Measurements from ENCODE around the gene DNAJA4.

The DNAJA4 gene

GRCh38 chr15:78234515-78235040, 29.8 kb upstream of the DNAJA4 start, which contains the start of gene ACSBG1:
Gene ACSBG1, minus strand, starts transcription at chr15:78234565. Its CDS starts 64 bp downstream, at chr15:78234501.
- no peak for DNase-seq (ENCODE audit: low spot score)
- TF ChIP-seq, protein P1, sequence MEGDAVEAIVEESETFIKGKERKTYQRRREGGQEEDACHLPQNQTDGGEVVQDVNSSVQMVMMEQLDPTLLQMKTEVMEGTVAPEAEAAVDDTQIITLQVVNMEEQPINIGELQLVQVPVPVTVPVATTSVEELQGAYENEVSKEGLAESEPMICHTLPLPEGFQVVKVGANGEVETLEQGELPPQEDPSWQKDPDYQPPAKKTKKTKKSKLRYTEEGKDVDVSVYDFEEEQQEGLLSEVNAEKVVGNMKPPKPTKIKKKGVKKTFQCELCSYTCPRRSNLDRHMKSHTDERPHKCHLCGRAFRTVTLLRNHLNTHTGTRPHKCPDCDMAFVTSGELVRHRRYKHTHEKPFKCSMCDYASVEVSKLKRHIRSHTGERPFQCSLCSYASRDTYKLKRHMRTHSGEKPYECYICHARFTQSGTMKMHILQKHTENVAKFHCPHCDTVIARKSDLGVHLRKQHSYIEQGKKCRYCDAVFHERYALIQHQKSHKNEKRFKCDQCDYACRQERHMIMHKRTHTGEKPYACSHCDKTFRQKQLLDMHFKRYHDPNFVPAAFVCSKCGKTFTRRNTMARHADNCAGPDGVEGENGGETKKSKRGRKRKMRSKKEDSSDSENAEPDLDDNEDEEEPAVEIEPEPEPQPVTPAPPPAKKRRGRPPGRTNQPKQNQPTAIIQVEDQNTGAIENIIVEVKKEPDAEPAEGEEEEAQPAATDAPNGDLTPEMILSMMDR (IDR thresholded peaks at IDR 0.05; ENCODE audit: extremely low read depth, insufficient read depth, missing control alignments): no peak
- in situ Hi-C loops (cut with MboI; ENCODE audit: low pct_unique_long_range_greater_than_20kb, low sequenced_read_pairs, unreplicated experiment): loop anchor here (25.0 kb wide), 1 partner anchor 272 kb away; no protein-coding TSS in a partner anchor

DNA sequence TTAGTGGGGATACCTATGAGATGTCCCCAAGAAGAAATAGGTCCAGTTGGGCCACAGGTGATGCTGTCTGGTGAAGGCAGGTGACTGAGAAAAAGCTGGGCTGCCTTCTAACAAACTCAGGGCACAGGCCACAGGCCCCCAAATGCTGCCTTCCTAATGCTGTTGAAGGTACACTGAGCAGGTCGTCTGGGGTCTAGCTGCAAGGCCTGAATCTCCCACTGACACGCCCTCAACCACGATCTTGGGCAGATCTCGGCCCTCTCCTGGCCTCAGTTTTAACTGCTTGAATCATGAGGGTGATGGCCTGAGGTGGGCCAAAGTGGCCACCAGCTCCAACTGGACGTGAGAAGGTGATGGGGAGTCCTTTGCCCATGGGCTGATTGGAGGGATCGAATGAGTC, 27.9 kb upstream of the DNAJA4 start:
- in situ Hi-C loops (cut with MboI; ENCODE audit: low pct_unique_long_range_greater_than_20kb, low sequenced_read_pairs, unreplicated experiment): loop anchor here (25.0 kb wide), 1 partner anchor 274 kb away; no protein-coding TSS in a partner anchor

GRCh38 chr15:78237146-78237545, 27.2 kb upstream of the DNAJA4 start:
- DNase-seq (ENCODE audit: low spot score): no peak
- TF ChIP-seq, protein P1 (IDR thresholded peaks at IDR 0.05; ENCODE audit: extremely low read depth, insufficient read depth, missing control alignments): no peak
- in situ Hi-C loops (cut with MboI; ENCODE audit: low pct_unique_long_range_greater_than_20kb, low sequenced_read_pairs, unreplicated experiment): loop anchor here (25.0 kb wide), 1 partner anchor 275 kb away; no protein-coding TSS in a partner anchor

More for the DNA sequence above, 27.9 kb upstream of the DNAJA4 start:
- TF ChIP-seq, protein P1 (IDR thresholded peaks at IDR 0.05; ENCODE audit: extremely low read depth, insufficient read depth, missing control alignments): no peak
- DNase-seq (ENCODE audit: low spot score): no peak

DNA sequence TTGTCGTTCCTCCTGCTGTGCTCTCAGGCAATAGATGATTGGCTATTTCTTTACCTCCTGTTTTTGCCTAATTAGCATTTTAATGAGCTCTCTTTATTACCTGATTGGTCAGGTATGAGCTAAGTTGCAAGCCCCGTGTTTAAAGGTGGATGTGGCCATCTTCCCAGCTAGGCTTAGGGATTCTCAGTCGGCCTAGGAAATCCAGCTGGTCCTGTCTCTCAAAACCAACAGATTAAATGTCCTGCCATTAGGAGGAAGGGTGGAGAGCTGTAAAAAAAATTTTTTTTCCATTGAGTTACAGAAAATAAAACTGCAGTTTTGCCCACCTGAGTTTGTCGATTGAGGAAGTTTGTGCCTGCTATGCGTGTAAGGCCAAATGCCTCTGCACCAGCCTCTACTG, 24.6 kb upstream of the DNAJA4 start:
- TF ChIP-seq, protein P1 (IDR thresholded peaks at IDR 0.05; ENCODE audit: extremely low read depth, insufficient read depth, missing control alignments): no peak
- in situ Hi-C loops (cut with MboI; ENCODE audit: low pct_unique_long_range_greater_than_20kb, low sequenced_read_pairs, unreplicated experiment): loop anchor here (5.0 to 25.0 kb wide), 2 partner anchors 128 to 278 kb away; no protein-coding TSS in a partner anchor
- no peak for DNase-seq (ENCODE audit: low spot score)

GRCh38 chr15:78241017-78241416, 23.3 kb upstream of the DNAJA4 start:
- in situ Hi-C loops (cut with MboI; ENCODE audit: low pct_unique_long_range_greater_than_20kb, low sequenced_read_pairs, unreplicated experiment): loop anchor here (5.0 to 25.0 kb wide), 2 partner anchors 129 to 279 kb away; no protein-coding TSS in a partner anchor
- DNase-seq (ENCODE audit: low spot score): peak; percentile 88
- TF ChIP-seq, protein P1 (IDR thresholded peaks at IDR 0.05; ENCODE audit: extremely low read depth, insufficient read depth, missing control alignments): peak; percentile 90

DNA sequence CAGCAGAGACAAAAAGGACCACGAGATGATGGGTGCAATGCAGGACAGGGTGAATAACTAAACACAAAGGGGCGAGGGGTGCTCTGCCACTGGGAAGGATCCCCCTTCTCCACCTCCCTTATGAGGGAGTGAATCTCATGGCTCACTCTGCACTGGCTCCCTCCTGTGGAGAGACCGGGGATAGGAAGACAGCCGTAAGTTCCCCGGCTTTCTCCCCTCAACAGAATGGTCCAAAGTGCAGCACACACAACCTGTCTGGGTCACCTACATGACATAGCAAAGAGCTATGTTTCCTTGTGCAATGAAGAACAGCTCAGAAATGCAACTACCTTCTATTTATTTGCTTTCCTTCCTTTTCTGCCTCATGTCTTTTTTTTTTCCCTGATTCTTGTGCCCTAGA, 22.2 kb upstream of the DNAJA4 start:
- TF ChIP-seq, protein P1 (IDR thresholded peaks at IDR 0.05; ENCODE audit: extremely low read depth, insufficient read depth, missing control alignments): peak; percentile 47
- in situ Hi-C loops (cut with MboI; ENCODE audit: low pct_unique_long_range_greater_than_20kb, low sequenced_read_pairs, unreplicated experiment): loop anchor here (5.0 to 25.0 kb wide), 2 partner anchors 130 to 280 kb away; no protein-coding TSS in a partner anchor
- DNase-seq (ENCODE audit: low spot score): no peak
